ENCODE results near the gene TCERG1L. TPM values are rescaled to one million over a fixed set of nuclear protein-coding genes. Genes with fewer than 3 reads are reported as not detected.

The TCERG1L gene
- polyA plus RNA-seq, 1 of the 3 experiments (the other 2 are of a cell fraction): not detected

DNA sequence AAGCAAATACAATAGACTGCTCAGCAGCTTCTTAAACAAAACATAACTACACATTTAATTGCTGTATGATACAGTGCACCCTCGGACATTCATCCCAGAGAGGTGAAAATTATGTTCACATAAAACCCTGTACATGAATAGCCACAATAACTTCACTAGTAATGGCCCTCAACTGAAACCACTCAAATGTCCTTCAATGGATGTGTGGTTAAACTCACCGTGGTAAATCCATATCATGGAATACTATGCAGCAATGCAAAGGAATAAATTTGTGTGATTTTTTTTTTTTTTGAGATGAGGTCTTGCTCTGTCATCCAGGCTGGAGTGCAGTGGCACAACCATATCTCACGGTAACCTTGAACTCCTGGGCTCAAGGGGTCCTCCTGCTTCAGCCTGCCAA lies 252.7 kb downstream of the TCERG1L start:
- Histone ChIP-seq H3K4me2 (no peak overlapping the region), H3K4me3 (ENCODE audit: low read depth in 2 of 2, low read length in 1 of 2) (no peak overlapping the region), H3K9me3 (no peaks in the 10 kb centered on the region), H3K36me3 (replicated peaks in 1 of 2; ENCODE audit: control insufficient read depth in 1 of 2, insufficient read depth in 2 of 2, low read length in 1 of 2) (no peaks in the 10 kb centered on the region), H3K9ac (no peak overlapping the region), H4K20me1 (ENCODE audit: insufficient read depth) (no peaks in the 10 kb centered on the region), H3K27ac (ENCODE audit: low read depth in 2 of 2, low read length in 1 of 2) (no peak overlapping the region), H3K79me2 (ENCODE audit: insufficient read depth) (no peaks in the 10 kb centered on the region), H3K4me1 (ENCODE audit: control insufficient read depth in 1 of 2, insufficient read depth in 2 of 2, low read depth in 1 of 2, low read length in 1 of 2) (no peaks in the 10 kb centered on the region), H3K9me2 (no peaks in the 10 kb centered on the region), H2AFZ (ENCODE audit: low read depth) (no peak overlapping the region), H3F3A (replicated peaks; ENCODE audit: insufficient read depth) (no peaks in the 10 kb centered on the region), H3K27me3 (ENCODE audit: insufficient read depth) (no peaks in the 10 kb centered on the region)
- CTCF ChIA-PET: no interaction called here
- TF ChIP-seq GATA2 (CRISPR knock-in tag; IDR thresholded peaks at IDR 0.05) (no peak), MXI1 (IDR thresholded peaks at IDR 0.05; ENCODE audit: low read depth, low read length) (no peak), JUND (IDR thresholded peaks at IDR 0.05) (no peak), ELF1 (IDR thresholded peaks at IDR 0.05) (no peak), SMC3 (IDR thresholded peaks at IDR 0.05; ENCODE audit: low read depth, low read length) (no peak), TCF12 (IDR thresholded peaks at IDR 0.05) (no peak), NRF1 (IDR thresholded peaks at IDR 0.05; ENCODE audit: low read depth, low read length) (no peak)
- TF ChIP-seq, protein P1, sequence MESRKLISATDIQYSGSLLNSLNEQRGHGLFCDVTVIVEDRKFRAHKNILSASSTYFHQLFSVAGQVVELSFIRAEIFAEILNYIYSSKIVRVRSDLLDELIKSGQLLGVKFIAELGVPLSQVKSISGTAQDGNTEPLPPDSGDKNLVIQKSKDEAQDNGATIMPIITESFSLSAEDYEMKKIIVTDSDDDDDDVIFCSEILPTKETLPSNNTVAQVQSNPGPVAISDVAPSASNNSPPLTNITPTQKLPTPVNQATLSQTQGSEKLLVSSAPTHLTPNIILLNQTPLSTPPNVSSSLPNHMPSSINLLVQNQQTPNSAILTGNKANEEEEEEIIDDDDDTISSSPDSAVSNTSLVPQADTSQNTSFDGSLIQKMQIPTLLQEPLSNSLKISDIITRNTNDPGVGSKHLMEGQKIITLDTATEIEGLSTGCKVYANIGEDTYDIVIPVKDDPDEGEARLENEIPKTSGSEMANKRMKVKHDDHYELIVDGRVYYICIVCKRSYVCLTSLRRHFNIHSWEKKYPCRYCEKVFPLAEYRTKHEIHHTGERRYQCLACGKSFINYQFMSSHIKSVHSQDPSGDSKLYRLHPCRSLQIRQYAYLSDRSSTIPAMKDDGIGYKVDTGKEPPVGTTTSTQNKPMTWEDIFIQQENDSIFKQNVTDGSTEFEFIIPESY (IDR thresholded peaks at IDR 0.05; ENCODE audit: borderline replicate concordance, low read depth): no peak
- no peak for DNase-seq
- POLR2A ChIA-PET: no interaction called here
- 14% methylated on average over 3 of the region's 3 CpGs for WGBS (ENCODE audit: low lambda C conversion rate)

DNA sequence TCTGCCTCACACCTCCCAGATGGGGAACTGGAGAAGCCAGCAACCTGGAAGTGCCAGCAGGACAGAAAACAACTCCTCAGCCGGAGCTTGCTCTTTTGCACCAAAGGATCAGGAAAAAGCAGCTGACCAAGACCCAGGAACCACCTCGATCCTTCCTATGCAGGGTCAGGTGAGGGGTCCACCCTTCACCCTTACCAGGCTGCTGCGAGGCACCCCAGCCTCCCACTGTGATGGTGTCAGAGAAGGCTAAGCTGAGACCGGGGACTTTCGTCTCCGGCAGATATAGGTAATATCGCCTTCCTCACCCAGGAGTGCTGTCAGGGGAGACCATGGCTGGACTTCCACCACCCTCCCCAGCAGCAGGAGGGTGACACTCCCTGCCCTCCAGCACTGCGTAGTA lies 254.7 kb downstream of the TCERG1L start:
- H3K4me3 ChIP-seq (ENCODE audit: low read depth in 2 of 2, low read length in 1 of 2): no peak overlapping the region
- TF ChIP-seq, protein P2, sequence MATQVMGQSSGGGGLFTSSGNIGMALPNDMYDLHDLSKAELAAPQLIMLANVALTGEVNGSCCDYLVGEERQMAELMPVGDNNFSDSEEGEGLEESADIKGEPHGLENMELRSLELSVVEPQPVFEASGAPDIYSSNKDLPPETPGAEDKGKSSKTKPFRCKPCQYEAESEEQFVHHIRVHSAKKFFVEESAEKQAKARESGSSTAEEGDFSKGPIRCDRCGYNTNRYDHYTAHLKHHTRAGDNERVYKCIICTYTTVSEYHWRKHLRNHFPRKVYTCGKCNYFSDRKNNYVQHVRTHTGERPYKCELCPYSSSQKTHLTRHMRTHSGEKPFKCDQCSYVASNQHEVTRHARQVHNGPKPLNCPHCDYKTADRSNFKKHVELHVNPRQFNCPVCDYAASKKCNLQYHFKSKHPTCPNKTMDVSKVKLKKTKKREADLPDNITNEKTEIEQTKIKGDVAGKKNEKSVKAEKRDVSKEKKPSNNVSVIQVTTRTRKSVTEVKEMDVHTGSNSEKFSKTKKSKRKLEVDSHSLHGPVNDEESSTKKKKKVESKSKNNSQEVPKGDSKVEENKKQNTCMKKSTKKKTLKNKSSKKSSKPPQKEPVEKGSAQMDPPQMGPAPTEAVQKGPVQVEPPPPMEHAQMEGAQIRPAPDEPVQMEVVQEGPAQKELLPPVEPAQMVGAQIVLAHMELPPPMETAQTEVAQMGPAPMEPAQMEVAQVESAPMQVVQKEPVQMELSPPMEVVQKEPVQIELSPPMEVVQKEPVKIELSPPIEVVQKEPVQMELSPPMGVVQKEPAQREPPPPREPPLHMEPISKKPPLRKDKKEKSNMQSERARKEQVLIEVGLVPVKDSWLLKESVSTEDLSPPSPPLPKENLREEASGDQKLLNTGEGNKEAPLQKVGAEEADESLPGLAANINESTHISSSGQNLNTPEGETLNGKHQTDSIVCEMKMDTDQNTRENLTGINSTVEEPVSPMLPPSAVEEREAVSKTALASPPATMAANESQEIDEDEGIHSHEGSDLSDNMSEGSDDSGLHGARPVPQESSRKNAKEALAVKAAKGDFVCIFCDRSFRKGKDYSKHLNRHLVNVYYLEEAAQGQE (IDR thresholded peaks at IDR 0.05; ENCODE audit: low read depth, low read length): no peak
- no peak for TF ChIP-seq EZH2phosphoT487 (IDR thresholded peaks at IDR 0.05; ENCODE audit: borderline replicate concordance, low read depth)
- TF ChIP-seq, protein P3, sequence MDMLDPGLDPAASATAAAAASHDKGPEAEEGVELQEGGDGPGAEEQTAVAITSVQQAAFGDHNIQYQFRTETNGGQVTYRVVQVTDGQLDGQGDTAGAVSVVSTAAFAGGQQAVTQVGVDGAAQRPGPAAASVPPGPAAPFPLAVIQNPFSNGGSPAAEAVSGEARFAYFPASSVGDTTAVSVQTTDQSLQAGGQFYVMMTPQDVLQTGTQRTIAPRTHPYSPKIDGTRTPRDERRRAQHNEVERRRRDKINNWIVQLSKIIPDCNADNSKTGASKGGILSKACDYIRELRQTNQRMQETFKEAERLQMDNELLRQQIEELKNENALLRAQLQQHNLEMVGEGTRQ (IDR thresholded peaks at IDR 0.05; ENCODE audit: borderline replicate concordance, low read depth, low read length): no peak
- no peak for TF ChIP-seq MEF2A (IDR thresholded peaks at IDR 0.05; ENCODE audit: borderline replicate concordance, low read depth)
- TF ChIP-seq TCF12 (IDR thresholded peaks at IDR 0.05): no peak
- no peaks in the 10 kb centered on the region for H3K9me2 ChIP-seq
- H3K9ac ChIP-seq: no peak overlapping the region
- no peaks in the 10 kb centered on the region for H3K36me3 ChIP-seq (replicated peaks in 1 of 2; ENCODE audit: control insufficient read depth in 1 of 2, insufficient read depth in 2 of 2, low read length in 1 of 2)
- H3K9me3 ChIP-seq: no peaks in the 10 kb centered on the region
- no peaks in the 10 kb centered on the region for H3F3A ChIP-seq (replicated peaks; ENCODE audit: insufficient read depth)
- WGBS (ENCODE audit: low lambda C conversion rate): 67% methylated on average over 4 of the region's 8 CpGs
- no peaks in the 10 kb centered on the region for H4K20me1 ChIP-seq (ENCODE audit: insufficient read depth)
- POLR2A ChIA-PET: no interaction called here
- H3K27me3 ChIP-seq (ENCODE audit: insufficient read depth): no peaks in the 10 kb centered on the region
- no peak overlapping the region for H3K27ac ChIP-seq (ENCODE audit: low read depth in 2 of 2, low read length in 1 of 2)
- no peak overlapping the region for H3K4me2 ChIP-seq
- no peaks in the 10 kb centered on the region for H3K4me1 ChIP-seq (ENCODE audit: control insufficient read depth in 1 of 2, insufficient read depth in 2 of 2, low read depth in 1 of 2, low read length in 1 of 2)
- no peaks in the 10 kb centered on the region for H3K79me2 ChIP-seq (ENCODE audit: insufficient read depth)
- CTCF ChIA-PET: no interaction called here
- DNase-seq: no peak
- no peak overlapping the region for H2AFZ ChIP-seq (ENCODE audit: low read depth)
